ENCODE data around the gene FTO.

The FTO gene

DNA sequence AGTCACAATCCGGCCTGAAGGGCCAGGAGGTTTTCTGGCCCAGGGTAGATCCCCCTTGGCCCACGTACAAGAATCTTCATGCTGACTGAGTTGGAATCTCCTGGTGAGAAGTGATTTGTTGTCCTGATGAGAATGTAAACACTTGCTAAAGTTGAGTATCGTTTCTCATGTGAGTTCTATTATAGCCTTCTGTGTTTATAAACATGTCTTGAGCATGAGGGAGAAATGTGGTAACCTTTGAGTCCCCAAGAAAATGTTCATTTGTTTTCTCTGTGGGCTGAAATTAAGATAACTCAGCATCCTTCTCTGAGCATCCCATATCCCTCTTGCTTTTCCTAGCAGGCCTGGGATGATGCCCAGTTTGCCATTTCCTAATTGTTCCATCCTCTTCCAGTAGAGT, 204.8 kb downstream of the FTO start:
- no peak for FAIRE-seq

DNA sequence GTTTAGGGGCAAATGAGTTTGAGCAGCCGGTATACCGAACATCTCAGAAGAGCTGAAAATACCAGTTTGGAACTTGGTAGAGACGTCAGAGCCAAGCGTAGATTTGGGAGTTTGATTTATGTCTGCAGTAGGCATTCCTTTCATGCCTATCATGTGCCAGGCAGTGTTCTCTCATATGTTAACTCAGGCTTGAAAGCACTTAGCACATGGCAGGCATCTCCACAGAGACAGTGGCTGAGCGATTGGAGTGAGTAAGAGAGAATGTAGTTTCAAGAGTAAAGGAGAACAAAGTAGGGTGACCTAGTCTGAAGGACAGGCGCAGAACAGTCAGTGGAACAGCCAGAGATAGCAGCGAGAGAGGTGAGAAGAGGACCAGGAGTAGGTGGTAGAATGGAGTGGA, 207.0 kb downstream of the FTO start:
- FAIRE-seq = no peak

DNA sequence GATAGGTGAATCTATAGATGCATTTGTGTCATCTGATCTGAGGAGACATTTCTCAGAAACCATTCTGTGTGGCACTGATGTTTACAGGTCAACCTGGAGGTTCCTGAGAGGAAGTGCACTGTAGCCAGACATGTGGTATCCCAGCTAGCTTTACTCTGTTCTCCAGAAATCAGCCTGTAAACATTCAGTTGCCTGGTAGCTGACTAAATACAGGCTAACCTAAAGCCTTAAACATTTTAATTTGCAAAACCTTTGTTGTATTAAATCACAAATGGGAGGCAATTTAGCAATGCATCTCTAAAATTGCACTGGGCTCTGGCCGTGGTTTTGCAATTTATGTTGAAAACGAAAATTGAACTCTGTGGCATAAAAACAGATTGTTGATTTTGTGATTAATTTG, 207.6 kb downstream of the FTO start:
- FAIRE-seq = no peak

GRCh38 chr16:53912155-53912554, 208.2 kb downstream of the FTO start:
- no peak for FAIRE-seq

DNA sequence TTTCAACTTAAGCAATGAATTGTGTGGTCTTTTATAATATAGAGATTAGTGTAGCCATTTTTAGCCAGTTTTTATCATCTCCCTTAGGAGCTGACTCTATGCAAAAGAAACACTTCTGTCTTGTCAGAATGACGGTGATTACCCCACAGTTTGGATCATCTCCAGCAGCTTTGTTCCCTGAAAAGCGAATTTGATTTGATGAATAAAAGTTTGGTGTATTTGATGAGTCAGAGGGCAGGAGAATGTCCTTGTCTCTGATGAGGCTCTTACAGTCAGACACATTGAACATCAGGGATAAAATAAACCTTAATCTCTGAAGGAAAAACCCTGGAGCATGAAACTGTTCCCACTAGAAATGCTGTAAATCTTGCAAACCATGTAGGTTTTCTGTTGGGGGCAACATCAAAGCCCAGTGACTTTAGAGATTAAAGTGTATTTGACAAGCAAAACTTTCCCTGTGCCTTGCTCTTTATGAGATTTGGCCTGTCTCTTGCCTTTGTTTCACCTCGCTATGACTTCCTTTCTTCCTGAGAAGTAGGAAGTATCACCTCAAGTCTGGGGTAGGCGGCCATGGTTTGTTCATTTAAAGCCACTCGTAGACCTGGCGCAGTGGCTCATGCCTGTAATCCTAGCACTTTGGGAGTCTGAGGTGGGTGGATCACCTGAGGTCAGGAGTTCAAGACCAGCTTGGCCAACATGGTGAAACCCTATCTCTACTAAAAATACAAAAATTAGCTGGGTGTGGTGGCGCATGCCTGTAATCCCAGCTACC, 209.3 kb downstream of the FTO start:
- no peak for FAIRE-seq

DNA sequence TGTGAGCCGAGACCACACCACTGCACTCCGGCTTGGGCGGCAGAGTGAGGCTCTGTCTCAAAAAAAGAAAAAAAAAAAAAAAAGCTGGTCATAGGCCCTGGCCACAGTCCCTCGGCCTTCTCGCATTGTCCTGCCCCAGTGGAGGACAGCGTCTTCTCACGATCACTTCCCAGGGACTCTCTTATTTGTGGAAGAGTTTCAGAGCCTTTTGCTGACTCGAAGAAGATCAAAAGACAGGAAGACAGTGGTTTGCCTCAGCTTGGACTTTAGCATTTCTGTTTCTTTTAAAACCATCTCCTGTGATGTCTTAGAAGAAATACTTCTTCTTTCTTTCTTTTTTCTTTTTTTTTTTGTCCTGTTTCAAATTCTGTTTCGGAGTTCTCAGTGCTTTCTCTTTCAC, 210.0 kb downstream of the FTO start:
- no peak for FAIRE-seq

- no peak for FAIRE-seq
Observed at GRCh38 chr16:53914736-53915135, 210.8 kb downstream of the FTO start.

GRCh38 chr16:53915452-53916160, 211.7 kb downstream of the FTO start:
- FAIRE-seq = no peak

DNA sequence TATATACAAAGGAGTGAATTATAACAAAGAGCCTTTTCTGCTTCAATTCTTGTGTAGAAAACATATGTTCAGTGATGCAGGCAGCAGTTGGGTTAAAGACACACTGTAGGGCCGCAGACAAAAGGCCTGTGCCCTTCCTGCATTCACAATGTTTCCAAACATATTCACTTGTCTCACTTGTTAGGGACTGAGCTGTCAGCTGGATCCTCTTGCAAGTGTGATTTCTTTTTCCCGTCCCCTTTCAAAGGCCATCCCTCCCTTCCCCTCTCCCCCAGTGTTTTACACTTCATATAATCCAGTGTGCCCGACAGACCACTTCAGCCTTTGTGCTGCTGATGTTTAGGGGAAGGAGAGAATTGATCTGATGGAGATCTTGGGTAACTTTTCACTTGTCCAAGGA, 217.0 kb downstream of the FTO start:
- FAIRE-seq = no peak

- FAIRE-seq = no peak
Observed at GRCh38 chr16:53922067-53922806, 218.3 kb downstream of the FTO start.

DNA sequence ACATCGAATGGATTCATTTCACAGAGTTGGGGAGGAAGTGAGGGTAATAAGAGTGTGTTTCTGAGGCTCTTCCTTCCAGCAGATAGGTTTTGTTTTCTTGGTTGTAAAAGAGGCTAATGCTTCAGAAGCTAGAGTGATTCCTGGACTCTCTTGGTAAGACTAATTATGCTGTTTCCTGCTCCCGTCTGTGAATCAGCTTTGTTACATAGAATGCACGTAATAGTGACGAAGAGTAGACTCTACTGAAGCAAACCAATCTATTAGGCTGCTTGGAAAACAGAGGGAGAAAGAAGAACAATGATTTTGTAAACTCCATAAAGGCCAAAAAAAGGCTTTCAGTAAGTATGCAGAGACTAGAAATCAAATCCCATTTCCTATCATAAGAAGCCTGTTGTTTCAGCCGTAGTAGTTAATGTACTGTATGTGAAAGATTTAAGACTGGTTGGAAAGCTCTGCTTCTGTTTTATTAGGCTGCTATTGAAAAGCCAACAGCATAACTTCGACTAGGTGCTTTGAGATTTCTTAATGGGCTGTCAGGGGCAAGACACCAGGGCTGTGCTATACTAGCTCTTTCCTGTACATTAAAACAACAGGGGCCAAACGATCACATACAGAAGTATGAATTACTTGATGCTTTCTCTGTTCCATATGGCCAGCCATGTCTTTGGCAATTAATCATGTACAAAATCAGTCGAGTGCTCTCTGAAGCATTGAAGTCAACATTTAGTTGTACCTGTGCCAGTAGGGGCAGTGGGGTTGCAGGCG, 219.0 kb downstream of the FTO start:
- FAIRE-seq = no peak

DNA sequence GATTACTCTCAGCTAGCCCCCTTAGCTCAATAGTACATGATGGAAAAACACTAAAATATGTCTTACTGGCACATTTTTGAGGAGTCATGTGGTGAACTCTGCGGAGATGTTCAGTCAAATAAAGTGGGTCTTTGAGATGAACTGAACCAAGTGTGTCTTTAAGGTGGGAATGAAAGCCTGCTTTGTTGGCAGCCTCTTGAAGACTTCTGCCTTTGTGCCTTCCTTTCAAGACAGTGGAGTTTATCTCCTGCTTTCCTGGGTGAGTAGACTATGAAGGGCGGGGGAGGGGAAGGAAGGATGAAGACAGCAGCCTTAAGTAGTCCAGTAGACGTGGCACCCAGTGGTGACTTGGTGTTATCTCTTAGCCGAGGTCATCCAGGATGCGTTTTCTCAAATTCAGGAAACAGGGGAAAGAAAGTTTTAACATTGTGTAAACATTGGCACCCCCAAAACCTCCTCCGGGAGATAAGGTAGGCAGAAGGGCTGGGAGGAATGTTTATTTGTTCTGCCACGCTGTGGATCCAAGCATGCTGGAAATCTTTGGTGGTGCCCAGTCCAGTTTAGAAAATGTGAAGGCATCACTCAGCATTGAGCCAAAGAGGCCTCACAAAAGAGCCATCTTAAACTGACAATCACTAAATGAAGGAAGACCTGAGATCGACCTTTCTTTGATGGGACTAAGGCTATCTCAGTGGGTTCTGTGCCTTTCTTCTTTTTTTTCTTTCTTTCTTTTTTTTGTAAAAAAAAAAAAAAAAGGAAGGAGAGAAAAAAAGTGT, 220.6 kb downstream of the FTO start:
- no peak for FAIRE-seq

DNA sequence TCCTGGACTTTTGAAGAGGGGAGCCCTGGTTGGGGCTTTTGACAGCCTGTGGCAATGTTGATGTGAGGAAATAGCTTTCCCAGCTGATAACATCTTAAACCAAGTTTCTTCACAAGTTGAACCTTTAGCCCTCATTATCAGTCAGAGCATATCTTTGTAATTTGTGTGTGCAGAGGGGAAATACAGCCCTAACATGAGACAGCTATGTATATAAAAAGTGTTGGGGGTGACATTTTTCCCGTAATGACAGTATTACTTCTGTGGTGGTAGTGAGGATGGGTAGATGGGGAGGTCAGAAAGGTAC, 221.1 kb downstream of the FTO start:
- no peak for FAIRE-seq

GRCh38 chr16:53925526-53925925, 221.6 kb downstream of the FTO start:
- no peak for FAIRE-seq

- FAIRE-seq = no peak
Observed at GRCh38 chr16:53926209-53926608, 222.3 kb downstream of the FTO start.

DNA sequence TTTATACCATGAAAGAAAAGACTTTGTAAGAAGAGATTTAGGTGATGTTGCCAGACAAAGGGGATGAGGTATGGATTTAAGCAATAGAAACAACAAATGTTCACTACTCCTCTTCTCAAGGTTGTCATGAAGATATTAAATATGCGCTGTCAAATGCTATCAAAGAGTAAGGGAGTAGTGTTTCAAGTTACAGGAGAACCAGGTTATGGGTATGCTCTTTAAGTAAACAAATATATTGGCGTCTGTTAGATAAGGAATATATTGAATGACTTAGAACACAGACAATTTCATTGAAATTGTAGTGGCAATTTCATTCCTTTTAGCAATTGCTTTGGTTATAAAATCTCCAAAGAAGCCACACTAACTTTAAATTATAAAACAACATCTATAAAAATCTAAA, 229.0 kb downstream of the FTO start:
- FAIRE-seq = no peak

DNA sequence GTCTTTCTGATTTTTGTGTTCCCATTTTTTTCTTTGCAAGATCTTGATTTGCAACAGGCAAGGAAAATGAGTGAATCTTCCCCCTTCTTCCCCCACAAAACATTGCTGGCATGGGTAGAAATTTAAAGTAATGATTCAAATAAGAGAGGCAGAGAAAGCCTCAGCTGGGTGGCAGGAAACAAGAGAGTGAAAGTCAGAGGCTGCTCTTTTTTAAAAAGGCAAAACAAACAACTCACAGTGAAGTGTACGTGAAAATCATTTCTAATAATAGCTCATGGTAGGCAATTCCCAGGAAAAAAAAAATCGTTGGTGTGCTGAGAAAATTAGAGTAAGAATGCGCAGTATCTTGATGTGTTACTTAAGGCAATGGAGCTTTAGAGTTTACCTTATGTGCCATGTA, 229.5 kb downstream of the FTO start:
- no peak for FAIRE-seq

DNA sequence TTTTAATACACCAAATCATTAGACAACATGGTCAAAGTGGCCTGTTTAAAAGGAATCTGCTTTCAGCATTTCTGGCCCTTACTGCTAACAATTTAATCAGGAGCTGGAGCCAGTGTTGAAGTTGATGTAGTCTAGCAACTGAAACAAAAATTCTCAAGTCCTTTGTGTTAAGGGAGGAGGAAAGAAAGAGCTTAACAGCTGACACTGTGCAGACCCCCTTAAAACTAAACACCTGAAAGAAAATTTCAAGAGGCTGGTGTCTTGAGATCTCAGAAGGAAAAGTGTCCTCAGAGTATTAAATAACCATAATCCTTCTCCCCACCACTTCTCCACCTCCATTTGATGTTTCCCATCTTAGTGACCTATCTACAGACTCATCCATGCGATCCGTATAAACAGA, 232.1 kb downstream of the FTO start:
- FAIRE-seq = no peak

- FAIRE-seq = no peak
Observed at GRCh38 chr16:53936529-53936928, 232.6 kb downstream of the FTO start.

GRCh38 chr16:53937161-53937880, 233.4 kb downstream of the FTO start:
- no peak for FAIRE-seq

DNA sequence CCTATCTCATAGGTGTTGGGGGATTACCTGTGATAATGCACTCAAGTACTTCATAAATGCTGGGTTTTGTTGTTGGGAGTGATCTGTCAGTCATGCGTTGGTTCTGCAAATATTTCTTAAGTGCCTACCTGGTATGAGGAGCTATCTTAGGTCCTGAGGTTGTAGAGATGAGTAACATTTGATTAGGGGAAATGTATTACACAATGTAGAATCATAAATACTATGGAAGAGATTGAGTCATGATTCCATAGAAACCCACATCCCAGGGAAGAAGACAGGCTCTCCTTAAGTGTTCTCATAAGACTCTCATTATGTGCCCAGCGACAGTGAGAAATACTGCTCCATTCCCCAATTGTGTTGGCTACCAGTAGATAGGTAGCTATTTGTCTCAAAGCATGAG, 240.1 kb downstream of the FTO start:
- FAIRE-seq = no peak

GRCh38 chr16:53945996-53946395, 242.0 kb downstream of the FTO start:
- FAIRE-seq = no peak
